Measurements from ENCODE around the gene LXN.

LXN gene

GRCh38 chr3:158712443-158712842 lies 40.0 kb upstream of the LXN start:
- no peaks in the 10 kb centered on the region for H3K36me3 ChIP-seq
- H3K4me1 ChIP-seq (ENCODE audit: control insufficient read depth in 1 of 2, insufficient read depth in 1 of 2, low read depth in 1 of 2, low read length in 1 of 2) = peaks cover 19 to 22% of the 10 kb centered on the region in 2 experiments
- TF ChIP-seq CTCF (IDR thresholded peaks at IDR 0.05) = no peak
- H3K27ac ChIP-seq = peak overlapping the region; percentile 63
- no peak overlapping the region for H3K4me3 ChIP-seq (ENCODE audit: low read depth in 1 of 2, low read length in 1 of 2)
- no peaks in the 10 kb centered on the region for H3K9me3 ChIP-seq
- no peaks in the 10 kb centered on the region for H3K27me3 ChIP-seq

- TF ChIP-seq CTCF (IDR thresholded peaks at IDR 0.05) = no peak
- H3K4me3 ChIP-seq (ENCODE audit: low read depth in 1 of 2, low read length in 1 of 2) = no peak overlapping the region
- no peaks in the 10 kb centered on the region for H3K27me3 ChIP-seq
- H3K4me1 ChIP-seq (ENCODE audit: control insufficient read depth in 1 of 2, insufficient read depth in 1 of 2, low read depth in 1 of 2, low read length in 1 of 2) = peaks cover 19 to 22% of the 10 kb centered on the region in 2 experiments
- H3K36me3 ChIP-seq = no peaks in the 10 kb centered on the region
- H3K9me3 ChIP-seq = no peaks in the 10 kb centered on the region
- peak overlapping the region; percentile 63 for H3K27ac ChIP-seq
These were observed 39.4 kb upstream of the LXN start for GRCh38 chr3:158711886-158712285.

- Histone ChIP-seq H3K36me3 (no peaks in the 10 kb centered on the region), H3K4me3 (ENCODE audit: low read depth in 1 of 2, low read length in 1 of 2) (no peak overlapping the region), H3K27me3 (no peaks in the 10 kb centered on the region), H3K9me3 (no peaks in the 10 kb centered on the region), H3K4me1 (ENCODE audit: control insufficient read depth in 1 of 2, insufficient read depth in 1 of 2, low read depth in 1 of 2, low read length in 1 of 2) (peaks cover 19 to 22% of the 10 kb centered on the region in 2 experiments), H3K27ac (no peak overlapping the region)
- TF ChIP-seq CTCF (IDR thresholded peaks at IDR 0.05) = no peak
These were observed 38.2 kb upstream of the LXN start for GRCh38 chr3:158710601-158711000.

- Histone ChIP-seq H3K9me3 (no peaks in the 10 kb centered on the region), H3K4me1 (ENCODE audit: control insufficient read depth in 1 of 2, insufficient read depth in 1 of 2, low read depth in 1 of 2, low read length in 1 of 2) (peaks cover 19 to 22% of the 10 kb centered on the region in 2 experiments), H3K4me3 (ENCODE audit: low read depth in 1 of 2, low read length in 1 of 2) (no peak overlapping the region), H3K36me3 (no peaks in the 10 kb centered on the region), H3K27ac (no peak overlapping the region), H3K27me3 (no peaks in the 10 kb centered on the region)
- TF ChIP-seq CTCF (IDR thresholded peaks at IDR 0.05) = no peak
These were observed 37.2 kb upstream of the LXN start for GRCh38 chr3:158709666-158710083.

GRCh38 chr3:158703566-158703965 lies 31.1 kb upstream of the LXN start:
- TF ChIP-seq CTCF (IDR thresholded peaks at IDR 0.05) = no peak
- no peaks in the 10 kb centered on the region for H3K9me3 ChIP-seq
- H3K36me3 ChIP-seq = no peaks in the 10 kb centered on the region
- H3K27ac ChIP-seq = no peak overlapping the region
- H3K27me3 ChIP-seq = no peaks in the 10 kb centered on the region
- H3K4me3 ChIP-seq (ENCODE audit: low read depth in 1 of 2, low read length in 1 of 2) = no peak overlapping the region
- no peaks in the 10 kb centered on the region for H3K4me1 ChIP-seq (ENCODE audit: control insufficient read depth in 1 of 2, insufficient read depth in 1 of 2, low read depth in 1 of 2, low read length in 1 of 2)

Data from neutrophil (primary cell).